Measurements from ENCODE around the gene TMEM139. TPM values are rescaled to one million over a fixed set of nuclear protein-coding genes. Genes with fewer than 3 reads are reported as not detected.

Gene TMEM139
- total RNA-seq, 1 donor from 2014 or later: not detected

DNA sequence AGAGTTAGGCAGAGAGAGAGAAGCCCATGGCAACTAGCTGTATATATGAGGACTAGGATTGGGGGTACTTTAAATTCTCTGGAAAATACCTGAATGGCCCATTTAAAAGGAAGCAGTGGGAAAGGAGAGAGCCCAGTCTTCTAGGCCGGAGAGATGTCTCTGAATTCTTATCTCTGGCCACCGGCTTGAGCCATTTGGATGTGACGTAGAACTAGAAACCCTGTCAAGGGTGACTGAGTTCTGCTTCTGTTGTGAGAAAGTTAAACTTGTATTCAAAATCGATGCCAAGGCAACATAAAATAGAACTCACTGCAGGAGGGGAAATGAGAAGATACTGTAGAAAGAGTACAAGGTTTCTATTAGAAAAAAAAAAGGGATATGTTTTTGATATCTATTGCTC is 27.8 kb upstream of the TMEM139 start:
- DNase-seq (ENCODE audit: extremely low spot score, unreplicated experiment): no peak
- TF ChIP-seq, protein P1, sequence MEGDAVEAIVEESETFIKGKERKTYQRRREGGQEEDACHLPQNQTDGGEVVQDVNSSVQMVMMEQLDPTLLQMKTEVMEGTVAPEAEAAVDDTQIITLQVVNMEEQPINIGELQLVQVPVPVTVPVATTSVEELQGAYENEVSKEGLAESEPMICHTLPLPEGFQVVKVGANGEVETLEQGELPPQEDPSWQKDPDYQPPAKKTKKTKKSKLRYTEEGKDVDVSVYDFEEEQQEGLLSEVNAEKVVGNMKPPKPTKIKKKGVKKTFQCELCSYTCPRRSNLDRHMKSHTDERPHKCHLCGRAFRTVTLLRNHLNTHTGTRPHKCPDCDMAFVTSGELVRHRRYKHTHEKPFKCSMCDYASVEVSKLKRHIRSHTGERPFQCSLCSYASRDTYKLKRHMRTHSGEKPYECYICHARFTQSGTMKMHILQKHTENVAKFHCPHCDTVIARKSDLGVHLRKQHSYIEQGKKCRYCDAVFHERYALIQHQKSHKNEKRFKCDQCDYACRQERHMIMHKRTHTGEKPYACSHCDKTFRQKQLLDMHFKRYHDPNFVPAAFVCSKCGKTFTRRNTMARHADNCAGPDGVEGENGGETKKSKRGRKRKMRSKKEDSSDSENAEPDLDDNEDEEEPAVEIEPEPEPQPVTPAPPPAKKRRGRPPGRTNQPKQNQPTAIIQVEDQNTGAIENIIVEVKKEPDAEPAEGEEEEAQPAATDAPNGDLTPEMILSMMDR (IDR thresholded peaks at IDR 0.05): no peak
- Mint-ChIP-seq H3K9me3 (ENCODE audit: unreplicated experiment) (peaks cover 18% of the 10 kb centered on the region), H3K4me1 (ENCODE audit: unreplicated experiment) (no peaks in the 10 kb centered on the region), H3K36me3 (ENCODE audit: unreplicated experiment) (peaks cover 7% of the 10 kb centered on the region), H3K4me3 (ENCODE audit: unreplicated experiment) (no peak overlapping the region), H3K27ac (ENCODE audit: unreplicated experiment) (no peak overlapping the region), H3K27me3 (ENCODE audit: unreplicated experiment) (no peaks in the 10 kb centered on the region)

GRCh38 chr7:143257501-143257900 is 27.3 kb upstream of the TMEM139 start:
- Mint-ChIP-seq H3K27ac (ENCODE audit: unreplicated experiment) (no peak overlapping the region), H3K4me1 (ENCODE audit: unreplicated experiment) (no peaks in the 10 kb centered on the region)
- TF ChIP-seq, protein P1 (IDR thresholded peaks at IDR 0.05): no peak

DNA sequence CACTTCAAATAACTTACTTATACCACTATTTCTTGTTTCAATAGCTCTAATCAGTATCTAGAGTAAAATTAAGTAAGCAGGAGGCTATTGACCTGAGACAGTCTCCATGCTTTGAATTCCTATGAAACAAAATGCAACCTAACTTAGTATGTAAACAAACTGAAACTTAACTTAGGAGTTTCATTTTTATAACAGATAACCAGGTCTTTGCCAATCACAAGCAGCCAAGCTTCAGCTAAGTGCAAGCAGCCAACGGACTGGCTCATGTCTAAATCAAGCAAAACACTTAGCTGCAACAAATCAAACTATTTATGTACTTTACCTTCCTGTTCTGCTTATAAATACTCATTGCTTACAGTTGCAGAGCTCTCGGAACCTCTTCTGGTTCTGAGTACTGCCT is 25.9 kb upstream of the TMEM139 start:
- H3K4me3 Mint-ChIP-seq (ENCODE audit: unreplicated experiment): no peak overlapping the region
- H3K27ac Mint-ChIP-seq (ENCODE audit: unreplicated experiment): no peak overlapping the region
- peaks cover 7% of the 10 kb centered on the region for H3K4me1 Mint-ChIP-seq (ENCODE audit: unreplicated experiment)
- TF ChIP-seq, protein P1 (IDR thresholded peaks at IDR 0.05): no peak
- peaks cover 6% of the 10 kb centered on the region for H3K9me3 Mint-ChIP-seq (ENCODE audit: unreplicated experiment)
- H3K36me3 Mint-ChIP-seq (ENCODE audit: unreplicated experiment): peaks cover 6% of the 10 kb centered on the region
- no peaks in the 10 kb centered on the region for H3K27me3 Mint-ChIP-seq (ENCODE audit: unreplicated experiment)
- no peak for DNase-seq (ENCODE audit: extremely low spot score, unreplicated experiment)

More at GRCh38 chr7:143257501-143257900, 27.3 kb upstream of the TMEM139 start:
- H3K9me3 Mint-ChIP-seq (ENCODE audit: unreplicated experiment): peaks cover 14% of the 10 kb centered on the region
- H3K27me3 Mint-ChIP-seq (ENCODE audit: unreplicated experiment): no peaks in the 10 kb centered on the region
- no peak for DNase-seq (ENCODE audit: extremely low spot score, unreplicated experiment)
- H3K4me3 Mint-ChIP-seq (ENCODE audit: unreplicated experiment): no peak overlapping the region
- peaks cover 7% of the 10 kb centered on the region for H3K36me3 Mint-ChIP-seq (ENCODE audit: unreplicated experiment)

DNA sequence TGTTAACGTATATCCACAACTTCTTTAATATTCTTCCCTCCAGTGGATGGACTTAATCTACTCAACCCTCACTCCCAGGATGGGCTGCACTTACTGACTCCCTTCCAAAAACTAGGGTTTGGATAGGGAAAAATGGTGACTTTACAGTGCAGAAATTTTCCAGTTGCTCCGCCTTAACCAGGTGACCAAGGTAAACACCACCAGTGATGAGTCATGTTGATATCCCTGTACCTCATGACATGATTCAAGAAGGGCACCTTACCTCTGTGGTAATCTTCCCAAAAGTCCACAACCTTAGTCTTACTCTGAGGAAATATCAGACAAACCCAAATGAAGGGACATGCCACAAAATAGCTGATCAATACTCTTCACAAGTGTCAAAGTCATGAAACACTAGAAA is 25.0 kb upstream of the TMEM139 start:
- no peak overlapping the region for H3K4me3 Mint-ChIP-seq (ENCODE audit: unreplicated experiment)
- H3K27me3 Mint-ChIP-seq (ENCODE audit: unreplicated experiment): no peaks in the 10 kb centered on the region
- no peaks in the 10 kb centered on the region for H3K9me3 Mint-ChIP-seq (ENCODE audit: unreplicated experiment)
- peaks cover 16% of the 10 kb centered on the region for H3K4me1 Mint-ChIP-seq (ENCODE audit: unreplicated experiment)
- no peak overlapping the region for H3K27ac Mint-ChIP-seq (ENCODE audit: unreplicated experiment)
- TF ChIP-seq, protein P1 (IDR thresholded peaks at IDR 0.05): no peak
- DNase-seq (ENCODE audit: extremely low spot score, unreplicated experiment): no peak
- peaks cover 3% of the 10 kb centered on the region for H3K36me3 Mint-ChIP-seq (ENCODE audit: unreplicated experiment)

GRCh38 chr7:143261901-143262300 is 22.9 kb upstream of the TMEM139 start:
- no peak overlapping the region for H3K4me3 Mint-ChIP-seq (ENCODE audit: unreplicated experiment)
- H3K27ac Mint-ChIP-seq (ENCODE audit: unreplicated experiment): no peak overlapping the region
- H3K4me1 Mint-ChIP-seq (ENCODE audit: unreplicated experiment): peaks cover 24% of the 10 kb centered on the region
- TF ChIP-seq, protein P1 (IDR thresholded peaks at IDR 0.05): no peak
- H3K36me3 Mint-ChIP-seq (ENCODE audit: unreplicated experiment): peaks cover 12% of the 10 kb centered on the region
- H3K27me3 Mint-ChIP-seq (ENCODE audit: unreplicated experiment): no peaks in the 10 kb centered on the region
- no peak for DNase-seq (ENCODE audit: extremely low spot score, unreplicated experiment)
- no peaks in the 10 kb centered on the region for H3K9me3 Mint-ChIP-seq (ENCODE audit: unreplicated experiment)
